Esophagus muscularis mucosa (tissue), 4 donors: Measurements from ENCODE around the gene COL27A1. TPM values are rescaled to one million over a fixed set of nuclear protein-coding genes. Genes with fewer than 3 reads are reported as not detected.

Experiments used
- DNase-seq: peaks from one replicate; pipeline ENCODE4 v3.0.0-alpha.2; 2017; ENCODE audit errors: extremely low spot score
- H3K27ac ChIP-seq, 4 donors: fragments of 200-600 bp; sonication (generic); replicated peaks in 1 of 4; 1 replicate in 3 of 4; 2 replicates in 1 of 4; pipeline ENCODE4 v1.5.1; 2016 to 2019; ENCODE audit warnings: mild to moderate bottlenecking in 1 of 4
- H3K27me3 ChIP-seq, 4 donors: fragments of 200-600 bp; sonication (generic); one replicate each; pipeline versions ENCODE4 v1.5.1 to v1.6.0; 2016 to 2019
- H3K36me3 ChIP-seq, 4 donors: fragments of 200-600 bp; sonication (generic); one replicate each; pipeline ENCODE4 v1.5.1; 2016 to 2019
- H3K4me1 ChIP-seq, 4 donors: fragments of 200-600 bp; sonication (generic); one replicate each; pipeline ENCODE4 v1.5.1; 2016 to 2019
- H3K4me3 ChIP-seq, 4 donors: fragments of 200-600 bp; sonication (generic); 1 replicate in 2 of 4; 2 replicates in 2 of 4; pipeline ENCODE4 v1.5.1; 2016 to 2019; ENCODE audit warnings: mild to moderate bottlenecking in 4 of 4, moderate library complexity in 1 of 4
- H3K9me3 ChIP-seq, 4 donors: fragments of 200-600 bp; sonication (generic); 1 replicate in 3 of 4; 2 replicates in 1 of 4; pipeline ENCODE4 v1.5.1; 2016 to 2019
- CTCF ChIP-seq, 3 experiments: fragments of 200-600 bp in 2 of 3; fragments of 450-650 bp in 1 of 3; sonication (generic) in 2 of 3; IDR thresholded peaks; one replicate each; pipeline ENCODE4 v1.5.1; 2017 to 2019; ENCODE audit warnings: antibody characterized with exemption in 3 of 3, mild to moderate bottlenecking in 2 of 3, moderate library complexity in 1 of 3
- EP300 ChIP-seq: sonication (generic); formaldehyde crosslinking; IDR thresholded peaks from one replicate; pipeline ENCODE4 v1.6.1; 2017; ENCODE audit warnings: antibody characterized with exemption
- POLR2A ChIP-seq: fragments of 450-650 bp; IDR thresholded peaks from one replicate; pipeline ENCODE4 v1.6.1; 2017; ENCODE audit warnings: antibody characterized with exemption, moderate library complexity, mild to moderate bottlenecking, low read depth
- POLR2AphosphoS5 ChIP-seq, 2 donors: sonication (generic); formaldehyde crosslinking; IDR thresholded peaks; one replicate each; pipeline ENCODE4 v1.6.1; 2017; ENCODE audit warnings: antibody characterized with exemption in 2 of 2
- WGBS: methylation state at CpG from one replicate; pipeline ENCODE4 v1.1.5; 2018; 5-methylcytosine and 5-hydroxymethylcytosine counted together
- intact Hi-C: fragments of 100-400 bp; cut with DNase I; formaldehyde crosslinking; loops from one replicate; pipeline ENCODE4 v1.15.1; 2023
- total RNA-seq, 4 donors: library from RNA; depleted of rRNA; stranded (reverse); fragments of >200 nt; gene quantifications; one replicate each; pipeline versions ENCODE4 v1.1.0 to v1.2.1, GENCODE V29; 2016

The COL27A1 gene
- total RNA-seq, 4 donors from 2014 or later = 1.8 to 3.3 (median 2.7) TPM

- 87% methylated on average over 6 of the region's 8 CpGs for WGBS
- Histone ChIP-seq H3K9me3 (no peaks in the 10 kb centered on the region), H3K4me3 (no peak overlapping the region), H3K27ac (no peak overlapping the region), H3K27me3 (peaks cover 0 to 13% (median 0%) of the 10 kb centered on the region in 4 donors), H3K4me1 (no peaks in the 10 kb centered on the region), H3K36me3 (no peaks in the 10 kb centered on the region)
- no peak for TF ChIP-seq EP300
- TF ChIP-seq POLR2AphosphoS5 (IDR thresholded peaks at IDR 0.05) = no peak
- intact Hi-C loops = no loop called here
- DNase-seq = no peak
These were observed 41.8 kb downstream of the COL27A1 start for GRCh38 chr9:114196979-114197622.

DNA sequence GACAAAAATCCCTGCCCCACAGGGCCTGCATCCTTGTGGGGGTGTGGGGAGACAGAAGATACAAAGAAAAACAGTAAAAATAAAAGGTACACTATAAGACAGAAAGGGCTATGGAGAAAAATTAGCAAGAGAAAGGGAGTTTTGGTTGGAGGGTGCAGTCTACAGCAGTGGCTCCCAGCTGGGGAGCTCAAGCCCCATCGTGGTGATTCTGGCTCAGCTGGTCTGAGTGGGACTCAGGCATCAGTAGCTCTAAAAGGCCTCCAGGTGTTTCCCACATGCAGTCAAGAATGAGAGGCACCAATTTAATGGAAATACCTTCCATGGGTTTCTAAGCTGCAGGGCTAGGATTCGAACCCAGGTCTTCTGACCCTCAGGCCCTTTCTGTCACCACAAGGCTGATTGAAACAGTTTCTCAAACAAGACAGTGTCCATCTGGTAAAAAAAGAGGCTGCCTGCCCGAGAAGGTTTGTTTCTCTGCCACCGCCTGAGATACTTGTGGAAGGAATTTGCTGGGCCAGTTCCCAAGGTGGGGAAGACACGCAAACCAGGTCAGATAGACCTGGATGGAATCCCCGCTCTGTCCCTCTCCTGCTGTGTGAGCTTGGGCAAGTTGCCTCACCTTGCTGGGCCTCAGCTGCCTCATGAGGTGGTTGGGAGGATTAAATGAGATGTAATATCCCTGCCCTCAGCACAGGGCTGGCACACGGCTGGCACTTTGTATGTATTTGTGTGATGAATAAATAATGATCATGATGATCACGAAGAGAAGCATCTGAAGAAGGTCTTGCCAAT lies 43.1 kb downstream of the COL27A1 start:
- Histone ChIP-seq H3K36me3 (no peaks in the 10 kb centered on the region), H3K27me3 (no peaks in the 10 kb centered on the region), H3K9me3 (no peaks in the 10 kb centered on the region), H3K27ac (no peak overlapping the region), H3K4me3 (no peak overlapping the region), H3K4me1 (no peaks in the 10 kb centered on the region)
- TF ChIP-seq POLR2A (no peak), EP300 (no peak), CTCF (IDR thresholded peaks at IDR 0.05) (no peak), POLR2AphosphoS5 (IDR thresholded peaks at IDR 0.05) (no peak)
- intact Hi-C loops = no loop called here
- no peak for DNase-seq
- WGBS = 82% methylated on average over 8 of the region's 8 CpGs

DNA sequence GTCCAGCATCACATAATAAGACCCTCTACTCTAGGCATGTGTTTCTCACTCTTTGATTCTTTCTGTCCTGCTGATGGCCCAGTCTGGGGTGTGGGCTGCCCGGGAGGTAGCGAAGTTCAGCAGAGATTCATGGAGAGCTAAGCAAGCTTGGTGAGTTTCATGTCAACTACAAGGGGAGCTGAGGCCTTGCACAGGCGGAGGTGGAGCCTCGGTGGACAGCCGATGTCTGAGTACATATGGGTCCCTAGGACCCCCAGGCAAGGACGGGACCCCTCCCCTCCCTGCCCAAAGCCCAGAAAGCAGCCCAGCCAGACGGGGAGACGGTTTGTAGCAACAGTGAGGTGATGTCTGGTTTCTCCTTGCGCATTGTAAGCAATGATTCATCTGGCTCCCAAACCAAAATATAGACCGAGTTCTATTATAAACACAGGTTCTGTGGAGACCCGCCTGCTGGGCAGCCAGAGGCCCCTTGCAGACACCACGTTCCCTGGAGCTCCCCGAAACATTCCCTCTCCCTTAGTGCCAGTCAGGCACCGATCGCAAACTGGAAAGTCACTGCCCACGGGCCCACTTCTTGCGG lies 45.5 kb downstream of the COL27A1 start:
- TF ChIP-seq EP300 = no peak
- TF ChIP-seq POLR2AphosphoS5 (IDR thresholded peaks at IDR 0.05) = no peak
- no peak for TF ChIP-seq POLR2A
- TF ChIP-seq CTCF (IDR thresholded peaks at IDR 0.05) = no peak
- DNase-seq = no peak
- Histone ChIP-seq H3K27ac (no peak overlapping the region), H3K27me3 (no peaks in the 10 kb centered on the region), H3K4me3 (no peak overlapping the region), H3K4me1 (peaks cover 4 to 11% (median 5%) of the 10 kb centered on the region in 4 donors), H3K36me3 (no peaks in the 10 kb centered on the region), H3K9me3 (no peaks in the 10 kb centered on the region)
- intact Hi-C loops = no loop called here
- 93% methylated on average over 14 of the region's 17 CpGs for WGBS

GRCh38 chr9:114202396-114202795 lies 47.1 kb downstream of the COL27A1 start:
- WGBS = 90% methylated on average over 6 of the region's 6 CpGs
- no peak for DNase-seq
- H3K4me1 ChIP-seq = peaks cover 20 to 25% (median 20%) of the 10 kb centered on the region in 4 donors
- no peak overlapping the region for H3K4me3 ChIP-seq
- H3K36me3 ChIP-seq = no peaks in the 10 kb centered on the region
- H3K27me3 ChIP-seq = no peaks in the 10 kb centered on the region
- no peak for TF ChIP-seq EP300
- no peak overlapping the region for H3K27ac ChIP-seq
- intact Hi-C loops = no loop called here
- no peaks in the 10 kb centered on the region for H3K9me3 ChIP-seq

- intact Hi-C loops = no loop called here
- TF ChIP-seq CTCF (IDR thresholded peaks at IDR 0.05) = no peak
- no peak for TF ChIP-seq EP300
- TF ChIP-seq POLR2A = no peak
- TF ChIP-seq POLR2AphosphoS5 (IDR thresholded peaks at IDR 0.05) = no peak
- Histone ChIP-seq H3K27ac (no peak overlapping the region), H3K4me3 (no peak overlapping the region), H3K27me3 (no peaks in the 10 kb centered on the region), H3K4me1 (peaks cover 23 to 30% (median 24%) of the 10 kb centered on the region in 4 donors), H3K36me3 (no peaks in the 10 kb centered on the region), H3K9me3 (no peaks in the 10 kb centered on the region)
- WGBS = 78% methylated on average over 4 of the region's 4 CpGs
- DNase-seq = no peak
These were observed 47.5 kb downstream of the COL27A1 start for GRCh38 chr9:114202849-114203248.
